HG03280 (cell line): ENCODE measurements around the gene SMURF2.
"Not testable (repeated sequence)": the region's sequence is repeated elsewhere in the genome, so short reads cannot be mapped to it uniquely, and the experiment has no call there.

Experiments
- ATAC-seq: cut with Tn5 transposase; IDR thresholded peaks from one replicate; pipeline ENCODE4 v1.9.1; 2021; ENCODE audit warnings: mild to moderate bottlenecking, moderate library complexity; ENCODE audit not compliant: unreplicated experiment

The SMURF2 gene

DNA sequence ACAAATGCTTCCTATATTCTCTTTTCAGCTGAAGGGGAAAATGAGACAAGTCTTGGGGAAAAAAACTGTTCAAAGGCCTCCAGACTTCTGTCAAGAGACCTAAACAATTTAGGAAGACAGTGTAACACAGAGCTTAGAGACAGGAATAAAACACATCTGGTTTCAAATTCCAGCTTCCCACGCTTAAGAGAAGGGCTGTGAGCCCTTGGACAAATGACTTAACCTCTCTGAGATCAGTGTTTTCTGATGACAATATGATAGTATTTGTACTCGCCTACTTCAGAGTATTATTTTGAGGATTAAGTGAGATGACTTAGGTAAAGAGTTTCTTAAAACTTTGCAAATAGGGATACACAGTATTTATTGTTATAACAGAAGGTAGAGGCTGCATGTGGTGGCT lies 29.5 kb downstream of the SMURF2 start:
- no peak for ATAC-seq

DNA sequence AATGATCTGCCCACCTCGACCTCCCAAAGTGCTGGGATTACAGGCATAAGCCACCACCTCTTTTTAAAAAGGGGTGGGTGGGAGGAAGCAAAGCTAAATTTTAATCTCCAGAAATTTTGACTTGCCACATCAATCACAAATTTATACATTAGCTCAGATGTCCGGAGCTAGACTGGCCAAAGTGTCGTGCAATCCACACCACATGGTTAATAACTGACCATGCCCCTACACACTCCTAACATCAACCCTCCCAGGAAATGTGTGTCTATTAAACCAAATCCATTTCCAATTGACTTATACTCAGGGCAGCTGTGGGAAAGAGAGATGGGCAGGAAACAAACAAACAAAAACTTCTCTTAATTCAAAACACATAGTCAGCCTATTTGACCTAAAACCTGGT lies 29.9 kb downstream of the SMURF2 start:
- no peak for ATAC-seq

- no peak for ATAC-seq
Observed at GRCh38 chr17:64630309-64631223, 31.5 kb downstream of the SMURF2 start.

DNA sequence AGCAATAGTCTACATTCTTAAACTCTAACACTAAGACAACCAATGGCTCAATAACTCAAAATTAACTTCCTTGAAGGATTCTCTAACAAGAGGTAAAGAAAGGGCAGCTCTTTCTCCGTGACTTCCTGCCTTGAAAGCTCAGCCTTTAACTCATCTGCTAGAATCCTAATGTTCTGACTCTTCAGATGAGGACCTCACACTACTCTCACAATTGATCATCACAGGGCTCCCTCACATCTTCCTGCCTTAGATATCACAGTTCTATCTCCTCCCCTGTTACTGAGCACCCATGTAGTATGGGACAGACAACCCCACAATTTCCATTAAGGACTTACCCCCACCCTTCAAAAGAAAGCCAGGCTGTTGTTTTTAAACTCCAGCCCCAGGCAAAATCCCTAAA lies 33.5 kb downstream of the SMURF2 start:
- no peak for ATAC-seq

DNA sequence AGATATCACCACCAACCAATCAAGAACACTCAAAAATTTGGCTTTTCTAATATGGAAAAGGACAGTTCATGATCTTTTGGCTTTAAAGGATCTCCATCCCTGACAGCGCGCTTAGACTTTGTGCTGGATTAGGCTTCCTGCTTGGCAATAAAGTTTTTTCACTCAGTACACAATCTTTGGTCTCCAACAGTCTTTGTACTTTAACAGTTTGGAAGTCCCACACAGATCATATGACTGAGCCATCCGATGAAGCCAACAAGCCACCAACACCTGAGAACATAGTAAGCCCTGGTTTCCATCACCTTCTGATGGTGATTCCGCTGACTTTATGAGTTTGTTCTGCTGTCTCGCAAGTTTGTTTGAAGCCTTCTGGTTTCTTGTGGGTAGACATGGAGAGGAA lies 34.3 kb downstream of the SMURF2 start:
- no peak for ATAC-seq

DNA sequence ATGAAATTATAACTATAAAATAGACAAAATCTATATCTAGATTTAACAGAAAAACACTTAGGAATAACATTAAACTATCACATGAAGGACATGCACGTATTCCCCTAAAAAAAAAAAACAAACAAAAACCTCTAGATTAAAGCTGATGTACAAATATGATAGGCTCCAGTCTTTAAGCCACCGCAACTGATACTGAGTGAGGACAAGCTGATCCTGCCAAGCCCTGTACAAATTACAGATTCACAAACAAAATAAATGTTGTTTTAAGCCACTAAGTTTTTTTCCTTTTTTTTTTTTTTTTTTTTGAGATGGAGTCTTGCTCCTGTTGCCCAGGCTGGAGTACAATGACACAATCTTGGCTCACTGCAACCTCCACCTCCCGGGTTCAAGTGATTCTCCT lies 35.3 kb downstream of the SMURF2 start:
- ATAC-seq = no peak

DNA sequence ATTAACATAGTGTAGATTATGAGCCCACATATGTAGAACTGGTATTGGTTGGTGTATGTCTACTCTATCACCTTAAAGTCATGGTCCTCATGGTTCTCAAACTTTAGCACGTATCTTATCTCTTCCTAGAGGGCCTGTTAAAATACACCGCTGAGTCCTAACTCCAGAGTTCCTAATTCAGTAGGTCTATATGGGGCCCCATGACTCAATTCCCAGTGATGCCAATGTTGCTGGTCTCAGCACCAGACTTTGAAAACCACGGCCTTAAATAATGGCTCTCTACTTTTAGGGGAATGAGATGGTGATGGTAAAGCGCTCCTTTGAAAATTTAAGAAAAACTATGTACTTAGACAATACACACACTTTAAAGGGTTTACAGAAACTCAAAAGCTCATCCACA lies 36.6 kb downstream of the SMURF2 start:
- no peak for ATAC-seq

DNA sequence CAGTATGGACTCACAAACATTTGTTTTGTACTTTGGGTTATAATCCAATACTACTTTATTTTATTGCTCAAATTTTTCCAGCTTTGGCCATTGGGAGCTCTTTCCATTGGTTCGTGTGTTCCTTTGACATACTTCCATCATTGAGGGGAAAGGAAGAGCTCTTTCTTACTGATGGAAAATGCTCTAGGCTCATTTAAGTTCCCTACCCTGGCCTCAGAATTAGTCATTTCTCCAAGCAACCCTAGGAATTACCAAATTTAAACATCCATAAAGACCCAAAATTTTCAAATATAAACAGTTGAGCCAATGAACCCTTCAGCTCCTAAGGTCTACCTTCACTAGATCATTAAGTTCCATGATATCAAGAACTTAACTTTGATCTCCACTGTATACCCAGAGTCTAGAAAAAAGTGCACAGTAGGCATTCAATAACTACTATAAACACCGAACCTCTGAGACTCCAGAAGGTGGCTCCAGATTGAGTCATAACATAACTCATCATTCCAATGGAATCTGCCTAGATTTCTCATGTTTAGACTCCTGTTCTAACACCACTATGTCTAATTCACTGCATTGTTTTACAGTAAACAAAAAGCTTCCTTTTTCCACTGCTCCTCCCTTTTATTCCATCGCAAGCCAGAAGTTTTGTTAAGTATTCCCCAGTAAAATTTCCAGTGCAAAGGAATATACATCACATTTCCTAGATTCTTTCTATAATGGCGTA lies 39.0 kb downstream of the SMURF2 start:
- ATAC-seq = no peak

- no peak for ATAC-seq
Observed at GRCh38 chr17:64621772-64622171, 40.3 kb downstream of the SMURF2 start.

DNA sequence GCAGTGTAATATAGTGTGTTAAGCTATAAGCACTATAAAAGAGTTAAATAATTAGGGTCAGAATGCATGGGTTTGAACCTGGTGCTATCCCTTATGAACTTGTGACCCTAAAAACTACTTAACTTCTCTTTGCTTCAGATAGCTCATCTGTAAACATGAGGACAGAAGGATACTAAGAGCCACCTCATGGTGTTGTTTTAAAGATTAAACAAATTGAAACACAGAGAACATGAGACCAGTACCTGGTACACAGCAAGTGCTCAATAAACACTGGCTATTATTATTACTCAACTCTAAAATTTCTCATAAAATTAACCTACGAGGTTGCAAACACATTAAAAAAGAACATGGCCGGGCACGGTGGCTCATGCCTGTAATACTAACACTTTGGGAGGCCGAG lies 43.3 kb downstream of the SMURF2 start:
- no peak for ATAC-seq

GRCh38 chr17:64617125-64617780 lies 44.9 kb downstream of the SMURF2 start:
- no peak for ATAC-seq

- no peak for ATAC-seq
Observed at GRCh38 chr17:64615028-64615677, 47.0 kb downstream of the SMURF2 start.

DNA sequence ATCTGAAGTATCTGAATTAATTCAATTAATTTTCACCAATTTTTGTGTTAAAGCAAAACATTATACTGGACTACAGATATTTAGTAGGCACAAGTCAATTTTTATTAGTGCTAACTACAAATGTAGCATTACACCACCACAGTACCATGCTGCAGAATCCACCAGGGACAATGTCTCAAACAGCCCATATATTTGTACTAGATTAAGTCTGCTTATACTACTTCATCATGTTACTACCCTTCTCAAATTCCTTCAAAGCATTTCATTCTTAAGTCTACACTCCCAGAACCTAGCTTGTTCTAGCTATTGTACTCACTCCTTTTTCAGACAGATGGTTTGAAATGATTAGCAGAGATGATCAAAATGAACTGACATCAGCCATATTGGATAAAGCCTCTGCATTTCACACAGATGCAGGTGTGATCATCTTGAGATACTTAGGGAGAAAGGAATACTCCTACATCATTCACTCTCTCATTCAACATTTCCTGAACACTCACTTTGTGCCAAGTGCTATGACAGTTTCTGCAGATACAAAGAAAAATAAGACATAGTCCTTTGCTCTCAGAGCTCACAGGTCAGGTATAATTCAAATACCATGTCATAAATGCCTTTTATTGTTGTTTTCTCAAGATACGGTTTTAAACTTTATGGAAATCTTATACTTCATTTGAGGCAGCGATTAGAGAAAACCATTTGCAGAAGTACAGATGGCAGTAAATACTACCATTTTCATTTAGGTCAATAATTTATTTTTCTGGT lies 47.7 kb downstream of the SMURF2 start:
- no peak for ATAC-seq

DNA sequence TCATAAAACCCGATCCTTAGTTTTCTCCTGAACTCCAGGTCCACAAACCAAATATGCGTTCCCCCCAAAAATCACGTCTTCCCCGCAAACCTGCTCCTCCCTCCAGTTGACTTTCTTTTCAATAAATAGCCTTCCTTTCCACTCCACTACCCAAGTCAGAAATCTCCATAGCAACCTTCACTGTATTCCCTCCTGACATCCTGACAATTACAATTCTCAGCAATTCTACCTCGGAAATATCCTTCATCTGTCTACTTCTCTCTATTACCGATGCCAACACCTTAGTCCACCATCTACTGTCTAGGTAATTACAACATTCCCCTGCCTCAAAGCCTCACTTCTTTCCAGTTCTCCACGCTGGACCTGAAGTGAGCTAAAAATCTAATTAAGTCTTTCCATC lies 50.7 kb downstream of the SMURF2 start:
- ATAC-seq = no peak

- not testable (repeated sequence) for ATAC-seq
Observed at GRCh38 chr17:64610244-64610643, 51.9 kb downstream of the SMURF2 start.

DNA sequence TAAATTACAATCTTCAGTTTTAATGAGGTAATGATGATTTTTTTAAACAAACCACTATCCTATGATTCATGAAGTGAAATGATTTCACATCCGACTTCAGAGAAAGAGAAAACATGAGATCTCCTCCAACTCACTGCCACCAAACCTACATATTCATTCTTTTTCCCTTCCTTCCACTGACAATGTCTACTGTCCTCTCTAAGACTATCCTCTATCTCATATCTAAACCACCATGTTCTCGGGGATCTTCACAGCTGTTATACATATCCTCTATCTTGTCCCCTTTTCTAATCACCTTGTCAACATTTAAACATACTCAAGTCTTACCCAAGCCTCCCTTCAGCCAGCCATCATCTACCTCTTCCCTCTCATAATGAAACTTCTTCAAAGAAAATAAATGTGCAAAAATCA lies 53.5 kb downstream of the SMURF2 start:
- no peak for ATAC-seq

DNA sequence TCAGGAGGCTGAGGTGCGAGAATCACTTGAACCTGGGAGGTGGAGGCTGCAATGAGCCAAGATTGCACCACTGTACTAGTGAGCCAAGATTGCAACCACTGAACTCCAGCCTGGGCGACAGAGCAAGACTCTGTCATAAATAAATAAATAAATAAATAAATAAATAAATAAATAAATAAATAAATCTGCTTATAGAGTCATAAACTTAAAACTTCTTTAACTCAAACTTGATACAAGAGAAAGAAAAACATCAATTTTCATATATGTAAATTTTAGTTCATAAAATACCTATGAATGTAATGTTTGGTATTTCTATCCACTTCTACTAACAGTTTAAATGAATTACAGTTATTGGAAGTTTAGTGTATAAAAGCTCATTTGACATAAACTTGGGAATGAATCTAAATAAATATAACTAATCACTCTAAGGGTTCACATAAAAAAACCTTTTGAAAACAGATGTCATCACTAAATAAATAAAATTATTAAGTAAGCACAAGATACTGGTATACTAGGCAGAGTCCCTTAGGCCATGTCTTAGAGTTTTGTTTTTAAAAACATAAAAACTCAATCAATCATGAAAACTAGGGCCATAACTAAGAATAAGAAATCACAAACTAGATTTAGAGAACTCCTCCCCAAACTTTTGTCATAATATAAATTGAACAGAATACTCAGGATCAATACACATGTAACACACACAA lies 54.1 kb downstream of the SMURF2 start:
- ATAC-seq = no peak

GRCh38 chr17:64604532-64604931 lies 57.6 kb downstream of the SMURF2 start:
- ATAC-seq = not testable (repeated sequence)

DNA sequence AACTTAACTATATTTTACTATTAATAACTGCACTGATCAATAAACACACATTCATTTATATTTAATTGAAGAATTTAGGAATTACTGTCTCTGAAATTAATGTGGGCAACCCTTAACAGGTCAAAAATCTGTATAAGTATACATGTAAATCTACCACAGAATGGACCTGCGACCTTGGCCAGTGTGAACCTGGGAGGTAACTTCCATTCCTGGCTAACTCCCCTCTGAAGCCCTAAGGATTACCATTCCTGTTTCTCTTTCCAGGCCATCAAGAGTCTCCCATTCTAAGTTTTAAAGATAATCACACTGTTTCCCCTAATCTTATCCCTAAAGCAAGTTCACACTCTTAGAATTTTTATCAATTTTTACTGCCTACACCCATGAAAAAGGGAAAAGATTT lies 58.1 kb downstream of the SMURF2 start:
- no peak for ATAC-seq

- ATAC-seq = no peak
Observed at GRCh38 chr17:64599827-64600226, 62.3 kb downstream of the SMURF2 start.
